H1 (cell line): ENCODE measurements around the gene HES1. TPM values are rescaled to one million over a fixed set of nuclear protein-coding genes. Genes with fewer than 3 reads are reported as not detected.

ENCODE experiments used
- ASH2L ChIP-seq: fragments of 200-600, 300-600 bp; sonication (generic); IDR thresholded peaks from one replicate; pipeline ENCODE4 v1.7.1; 2017; ENCODE audit warnings: low read length
- CHD7 ChIP-seq: fragments of 300-600 bp; sonication (generic); IDR thresholded peaks from 2 replicates; pipeline ENCODE4 v1.7.1; 2012; ENCODE audit warnings: low read length, moderate library complexity, mild to moderate bottlenecking, inconsistent platforms; ENCODE audit not compliant: insufficient replicate concordance
- polyA plus RNA-seq, 7 experiments: library from polyadenylated mRNA; depleted of rRNA in 3 of 7; stranded (reverse) in 5 of 7; unstranded in 2 of 7; fragments of >200 nt in 5 of 7; fragments of 200-250 nt in 2 of 7; gene quantifications; 1 replicate in 5 of 7; 2 replicates in 1 of 7; 4 replicates in 1 of 7; pipeline versions ENCODE4 v1.2.1 to v1.2.3, GENCODE V29; 2011 to 2013; ENCODE audit warnings: missing spikeins in 2 of 7, mixed read lengths in 2 of 7
- total RNA-seq: library from RNA; stranded (reverse); fragmentation: NEBNext Ultra II Directional; extraction: Animal tissue kit (Norgen Biotek cat#: 25700); gene quantifications from 2 replicates; pipeline ENCODE4 v1.2.1, GENCODE V29; 2021

Gene HES1
- total and polyA plus RNA-seq, 2 of the 8 experiments (the other 6 are each of a cell fraction or from before 2014, with no cell fraction given), result 7.9 to 12.9 TPM

- TF ChIP-seq CHD7, result no peak
- no peak for TF ChIP-seq ASH2L
Measured at GRCh38 chr3:194098081-194098842, 37.7 kb upstream of the HES1 start (continued).
